GM19099 (cell line): ENCODE results near the gene LRP8.
A peak's percentile ranks its signal among the peaks of the same experiment; 100 is the strongest.

Source experiments
- POLR2A ChIP-seq: IDR thresholded peaks from 3 replicates; pipeline ENCODE4 v1.6.1; 2011; ENCODE audit warnings: low read depth; ENCODE audit not compliant: insufficient read length; ENCODE audit errors: extremely low read depth

Gene LRP8

DNA sequence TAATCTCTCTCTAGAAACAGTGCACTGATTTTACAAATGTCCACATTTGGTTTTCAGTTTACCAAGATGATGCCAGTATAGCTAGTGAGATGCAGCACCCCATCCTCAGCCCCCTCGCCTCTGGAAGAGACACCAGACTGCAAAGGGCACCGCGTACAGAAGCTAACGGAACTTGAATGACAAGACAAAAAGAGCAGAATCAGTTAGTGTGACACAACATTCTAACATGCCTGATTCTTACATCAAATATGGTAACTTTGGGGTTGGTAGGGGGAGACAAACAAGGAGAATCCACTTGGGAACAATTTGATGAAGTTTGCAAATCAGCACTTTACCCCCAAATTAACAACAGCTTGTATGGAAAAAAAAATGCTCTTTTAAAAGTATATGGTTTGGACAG, 85.5 kb downstream of the LRP8 start:
- TF ChIP-seq POLR2A: no peak

- TF ChIP-seq POLR2A: no peak
Measured at GRCh38 chr1:53241828-53242227, 86.0 kb downstream of the LRP8 start.

GRCh38 chr1:53238197-53239155, 89.4 kb downstream of the LRP8 start, which contains the start of gene MAGOH:
Gene MAGOH, minus strand, starts transcription at chr1:53238518. Its CDS starts 70 bp downstream, at chr1:53238448.
- TF ChIP-seq POLR2A: peak; percentile 80

DNA sequence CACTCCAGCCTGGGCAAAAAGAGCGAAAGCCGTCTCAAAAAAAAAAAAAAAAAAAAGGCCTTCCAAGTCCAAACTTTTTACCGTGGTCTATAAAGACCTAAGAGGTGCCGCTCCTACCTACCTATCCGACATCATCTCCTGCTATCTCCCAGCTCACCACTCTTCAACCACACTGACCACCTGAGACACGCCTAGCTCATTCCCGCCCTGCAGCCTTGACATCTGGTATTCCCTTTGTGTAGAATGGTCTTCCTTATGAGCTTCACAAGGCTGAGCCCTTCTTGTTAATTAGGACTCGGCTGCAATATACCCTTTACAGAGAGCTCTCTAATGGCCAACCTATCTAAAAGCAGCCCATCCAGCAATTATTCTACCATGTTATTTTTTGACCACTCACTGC, 90.2 kb downstream of the LRP8 start:
- no peak for TF ChIP-seq POLR2A

GRCh38 chr1:53220962-53221286, 106.9 kb downstream of the LRP8 start:
- TF ChIP-seq POLR2A: no peak

DNA sequence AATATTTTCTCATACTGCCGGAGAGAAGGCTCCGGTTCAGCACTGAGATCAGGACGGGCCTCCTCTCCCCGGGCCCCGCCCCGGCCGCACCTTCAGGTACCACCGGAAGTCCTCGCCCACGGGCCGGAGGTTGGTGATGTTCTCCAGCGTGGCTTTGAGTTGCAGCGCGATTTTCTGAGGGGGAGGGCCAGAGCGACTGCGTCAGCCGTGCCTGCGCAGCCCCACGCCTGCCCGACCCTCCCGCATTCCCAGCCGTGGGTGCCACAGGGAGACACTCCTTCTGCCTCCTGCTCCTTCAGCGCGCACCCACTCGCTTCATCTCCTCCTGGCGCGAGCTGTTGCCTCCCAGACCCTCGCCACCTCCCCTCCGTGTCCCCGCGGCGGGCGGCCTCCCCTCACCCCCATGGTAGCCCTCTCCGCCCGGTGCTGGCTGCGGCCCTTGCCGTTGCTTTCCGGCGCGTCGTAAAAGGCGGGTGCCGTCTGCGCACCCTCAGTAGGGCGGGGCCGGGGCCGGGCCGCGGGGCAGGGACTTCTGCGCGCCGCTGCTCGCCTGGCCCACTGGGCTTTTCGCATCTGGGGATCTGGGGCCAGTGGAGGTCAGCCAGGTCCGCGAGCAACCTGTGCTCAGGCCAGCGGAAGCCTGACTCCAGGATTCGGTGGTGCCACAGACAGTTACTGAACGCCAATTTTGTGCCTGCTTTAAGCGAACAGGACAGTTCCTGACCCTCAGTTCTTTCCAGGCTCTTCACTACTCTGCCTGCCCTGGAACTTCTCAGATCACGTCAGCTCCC, 107.5 kb downstream of the LRP8 start, which contains the start of gene CZIB:
Gene CZIB (minus strand): TSS at position 464 of the 791 bp plus-strand sequence. CDS start 59 bp downstream, at position 405.
- TF ChIP-seq POLR2A: peak; percentile 98

- no peak for TF ChIP-seq POLR2A
Measured at GRCh38 chr1:53219711-53220110, 108.2 kb downstream of the LRP8 start.

- TF ChIP-seq POLR2A: no peak
Measured at GRCh38 chr1:53218201-53218600, 109.7 kb downstream of the LRP8 start.

DNA sequence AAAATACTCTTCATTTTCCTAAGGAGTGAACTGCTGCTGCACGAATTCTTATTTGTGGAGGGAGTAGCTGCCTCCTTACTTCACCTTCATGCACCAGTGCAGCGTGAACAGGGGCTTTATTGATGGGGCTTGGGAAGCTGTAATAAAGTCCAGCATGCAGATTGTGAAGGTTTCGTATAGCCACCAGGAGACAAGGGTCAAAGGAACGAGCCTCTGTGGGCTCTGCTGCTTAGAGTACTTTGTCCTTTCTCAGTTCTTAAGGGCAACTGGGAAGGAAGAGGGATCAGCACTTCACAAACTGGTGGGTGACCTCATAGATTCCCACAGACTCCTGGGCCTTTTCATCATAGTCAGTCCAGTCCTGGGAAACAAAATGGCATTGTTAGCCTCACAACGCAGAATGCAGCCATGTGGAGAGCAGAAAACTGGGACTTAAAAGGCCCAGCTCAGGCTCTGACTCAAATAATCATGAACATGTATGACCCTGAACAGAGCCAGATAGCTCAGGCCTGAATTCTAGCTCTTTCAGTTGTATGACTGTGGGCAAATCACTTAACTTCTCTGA, 113.4 kb downstream of the LRP8 start:
- TF ChIP-seq POLR2A: no peak

DNA sequence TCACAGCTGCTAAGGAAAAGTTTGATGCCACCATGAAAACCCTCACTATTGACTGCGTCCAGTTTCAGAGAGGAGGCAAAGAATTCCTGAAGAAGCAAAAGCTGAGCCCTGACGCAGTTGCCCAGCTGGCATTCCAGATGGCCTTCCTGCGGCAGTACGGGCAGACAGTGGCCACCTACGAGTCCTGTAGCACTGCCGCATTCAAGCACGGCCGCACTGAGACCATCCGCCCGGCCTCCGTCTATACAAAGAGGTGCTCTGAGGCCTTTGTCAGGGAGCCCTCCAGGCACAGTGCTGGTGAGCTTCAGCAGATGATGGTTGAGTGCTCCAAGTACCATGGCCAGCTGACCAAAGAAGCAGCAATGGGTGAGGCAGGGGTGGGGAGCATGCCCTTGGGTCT, 116.9 kb downstream of the LRP8 start:
- TF ChIP-seq POLR2A: no peak

DNA sequence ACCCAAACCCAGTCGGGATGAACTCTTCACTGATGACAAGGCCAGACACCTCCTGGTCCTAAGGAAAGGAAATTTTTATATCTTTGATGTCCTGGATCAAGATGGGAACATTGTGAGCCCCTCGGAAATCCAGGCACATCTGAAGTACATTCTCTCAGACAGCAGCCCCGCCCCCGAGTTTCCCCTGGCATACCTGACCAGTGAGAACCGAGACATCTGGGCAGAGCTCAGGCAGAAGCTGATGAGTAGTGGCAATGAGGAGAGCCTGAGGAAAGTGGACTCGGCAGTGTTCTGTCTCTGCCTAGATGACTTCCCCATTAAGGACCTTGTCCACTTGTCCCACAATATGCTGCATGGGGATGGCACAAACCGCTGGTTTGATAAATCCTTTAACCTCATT, 117.5 kb downstream of the LRP8 start:
- TF ChIP-seq POLR2A: no peak

- no peak for TF ChIP-seq POLR2A
Measured at GRCh38 chr1:53207726-53208125, 120.1 kb downstream of the LRP8 start.

DNA sequence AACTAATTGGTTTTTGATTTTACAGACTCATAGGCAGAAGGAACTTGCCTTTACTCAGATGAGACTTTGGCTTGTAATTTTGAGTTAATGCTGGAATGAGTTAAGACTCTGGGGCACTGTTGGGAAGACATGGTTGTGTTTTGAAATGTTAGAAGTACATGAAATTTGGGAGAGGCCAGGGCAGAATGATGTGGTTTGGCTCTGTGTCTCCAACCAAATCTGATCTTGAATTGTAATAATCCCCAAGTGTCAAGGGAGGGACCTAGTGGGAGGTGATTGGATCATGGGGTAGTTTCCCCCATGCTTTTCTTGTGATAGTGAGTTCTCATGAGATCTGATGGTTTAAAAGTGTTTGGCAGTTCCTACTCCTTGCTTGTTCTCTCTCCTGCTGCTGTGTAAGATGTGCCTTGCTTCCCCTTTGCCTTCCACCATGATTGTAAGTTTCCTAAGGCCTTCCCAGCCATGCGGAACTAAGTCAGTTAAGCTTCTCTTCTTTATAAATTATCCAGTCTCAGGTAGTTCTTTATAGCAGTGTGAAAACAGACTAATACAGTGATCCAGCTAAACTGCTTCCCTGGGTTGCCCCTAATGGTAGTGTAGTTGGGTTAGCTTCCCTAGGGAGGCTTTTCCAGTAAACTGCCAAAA, 121.0 kb downstream of the LRP8 start:
- TF ChIP-seq POLR2A: no peak

DNA sequence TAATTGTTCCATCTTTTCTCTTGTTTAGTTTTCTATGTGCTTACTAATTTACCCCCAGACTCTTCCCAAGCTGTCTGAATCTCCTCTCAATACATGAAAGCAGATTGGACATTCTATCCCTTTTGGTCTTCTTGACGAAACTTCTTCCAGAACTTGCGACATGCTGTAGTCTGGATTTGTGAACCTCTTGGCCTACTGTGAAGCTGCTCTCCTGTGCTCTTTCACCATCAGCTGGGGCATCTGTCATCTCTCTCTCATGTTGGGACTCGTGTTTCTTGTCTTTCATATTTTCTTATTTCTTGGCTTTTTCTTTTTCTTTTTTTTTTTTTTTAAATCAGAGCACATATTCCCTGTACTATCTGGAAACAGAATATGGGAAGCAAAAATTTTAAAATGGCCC, 124.4 kb downstream of the LRP8 start:
- TF ChIP-seq POLR2A: no peak

GRCh38 chr1:53198241-53198651, 129.6 kb downstream of the LRP8 start:
- TF ChIP-seq POLR2A: no peak
